H1 (cell line): ENCODE results near the gene ALG3. TPM values are rescaled to one million over a fixed set of nuclear protein-coding genes. Genes with fewer than 3 reads are reported as not detected.

Experiments used
- BCL11A ChIP-seq, 2 experiments: IDR thresholded peaks; one replicate each; pipeline ENCODE4 v1.6.1; 2011; ENCODE audit warnings: low read depth in 2 of 2, low read length in 2 of 2, mild to moderate bottlenecking in 2 of 2
- NANOG ChIP-seq: IDR thresholded peaks from 2 replicates; pipeline ENCODE4 v1.6.1; 2011; ENCODE audit warnings: low read length, low read depth, mild to moderate bottlenecking, inconsistent platforms; ENCODE audit not compliant: insufficient read depth, poor library complexity, severe bottlenecking
- NRF1 ChIP-seq: IDR thresholded peaks from 2 replicates; pipeline ENCODE4 v1.6.1; 2011; ENCODE audit warnings: mild to moderate bottlenecking, low read depth, low read length, improper control_type of control experiment
- PHF8 ChIP-seq: fragments of 200-600 bp; sonication (generic); conservative IDR thresholded peaks from 2 replicates; pipeline ENCODE4 v1.7.1; 2012; ENCODE audit warnings: low read depth, mild to moderate bottlenecking, inconsistent platforms, low read length, moderate library complexity
- RBBP5 ChIP-seq: IDR thresholded peaks from 2 replicates; pipeline ENCODE4 v1.7.1; 2012; ENCODE audit warnings: low read depth, mild to moderate bottlenecking, inconsistent platforms, low read length, moderate library complexity, borderline replicate concordance
- SUZ12 ChIP-seq: fragments of 200-600 bp; sonication (generic); IDR thresholded peaks from 2 replicates; pipeline ENCODE4 v1.6.1; 2012; ENCODE audit warnings: mild to moderate bottlenecking, inconsistent platforms, low read length, moderate library complexity, mixed read lengths
- TEAD4 ChIP-seq: IDR thresholded peaks from 2 replicates; pipeline ENCODE4 v1.6.1; 2012; ENCODE audit warnings: low read depth, low read length, inconsistent platforms, mixed read lengths
- polyA plus RNA-seq, 7 experiments: library from polyadenylated mRNA; depleted of rRNA in 3 of 7; stranded (reverse) in 5 of 7; unstranded in 2 of 7; fragments of >200 nt in 5 of 7; fragments of 200-250 nt in 2 of 7; gene quantifications; 1 replicate in 5 of 7; 2 replicates in 1 of 7; 4 replicates in 1 of 7; pipeline versions ENCODE4 v1.2.1 to v1.2.3, GENCODE V29; 2011 to 2013; ENCODE audit warnings: missing spikeins in 2 of 7, mixed read lengths in 2 of 7
- total RNA-seq: library from RNA; stranded (reverse); fragmentation: NEBNext Ultra II Directional; extraction: Animal tissue kit (Norgen Biotek cat#: 25700); gene quantifications from 2 replicates; pipeline ENCODE4 v1.2.1, GENCODE V29; 2021
- TF ChIP-seq, protein P1 (sequence below): fragments of 300-600 bp; sonication (generic); IDR thresholded peaks from 2 replicates; pipeline ENCODE4 v1.7.1; 2012; ENCODE audit warnings: low read length, moderate library complexity, mild to moderate bottlenecking, inconsistent platforms; ENCODE audit not compliant: insufficient replicate concordance
- TF ChIP-seq, protein P2 (sequence below): IDR thresholded peaks from 2 replicates; pipeline ENCODE4 v1.6.1; 2012; ENCODE audit warnings: inconsistent platforms

Gene ALG3
- total and polyA plus RNA-seq, 2 of the 8 experiments (the other 6 are each of a cell fraction or from before 2014, with no cell fraction given): 54.6 to 148 TPM

DNA sequence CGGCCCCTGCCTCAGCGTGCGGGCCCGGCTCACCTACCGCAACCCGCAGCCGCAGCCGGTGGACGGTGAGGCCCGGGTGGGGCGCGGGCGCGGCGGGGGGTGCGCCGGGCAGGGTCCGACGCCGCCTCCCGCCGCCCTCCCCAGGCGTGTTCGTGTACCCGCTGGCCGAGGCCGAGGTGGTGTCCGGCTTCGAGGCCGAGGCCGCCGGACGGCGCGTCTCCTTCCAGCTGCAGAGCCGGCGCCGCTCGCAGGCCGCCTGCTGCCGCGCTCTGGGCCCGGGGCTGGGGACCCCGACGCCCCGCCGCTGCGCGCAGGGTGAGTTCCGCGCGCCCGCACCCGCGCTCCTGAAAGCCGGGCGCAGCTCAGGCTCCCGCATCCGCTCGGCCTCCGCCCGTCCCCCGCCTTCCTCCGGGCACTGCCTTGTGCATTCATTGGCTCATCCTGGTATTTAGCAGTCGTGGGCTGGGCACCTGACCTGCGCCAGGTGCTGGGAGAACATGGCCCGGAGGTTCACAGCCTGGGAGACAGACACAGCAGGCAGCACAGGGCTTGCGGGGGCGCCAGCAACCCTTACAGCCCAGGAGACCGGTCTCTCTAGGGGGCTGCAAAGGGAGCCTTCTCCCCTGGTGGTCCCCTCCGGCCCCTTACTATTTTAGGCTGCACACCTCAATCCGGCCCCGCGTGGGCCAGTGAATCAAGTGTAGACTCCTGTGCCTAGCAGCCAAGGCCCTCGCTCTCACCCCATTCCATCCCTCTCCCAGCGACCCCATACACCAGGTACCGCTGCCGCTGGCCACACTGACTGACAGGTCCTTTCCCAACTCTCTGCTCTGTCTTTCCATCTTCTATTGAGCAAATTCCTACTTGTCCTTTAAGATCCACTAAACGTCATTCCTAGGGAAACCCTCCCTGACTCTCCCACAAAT is 17.9 kb downstream of the ALG3 start (continued):
- TF ChIP-seq, protein P1, sequence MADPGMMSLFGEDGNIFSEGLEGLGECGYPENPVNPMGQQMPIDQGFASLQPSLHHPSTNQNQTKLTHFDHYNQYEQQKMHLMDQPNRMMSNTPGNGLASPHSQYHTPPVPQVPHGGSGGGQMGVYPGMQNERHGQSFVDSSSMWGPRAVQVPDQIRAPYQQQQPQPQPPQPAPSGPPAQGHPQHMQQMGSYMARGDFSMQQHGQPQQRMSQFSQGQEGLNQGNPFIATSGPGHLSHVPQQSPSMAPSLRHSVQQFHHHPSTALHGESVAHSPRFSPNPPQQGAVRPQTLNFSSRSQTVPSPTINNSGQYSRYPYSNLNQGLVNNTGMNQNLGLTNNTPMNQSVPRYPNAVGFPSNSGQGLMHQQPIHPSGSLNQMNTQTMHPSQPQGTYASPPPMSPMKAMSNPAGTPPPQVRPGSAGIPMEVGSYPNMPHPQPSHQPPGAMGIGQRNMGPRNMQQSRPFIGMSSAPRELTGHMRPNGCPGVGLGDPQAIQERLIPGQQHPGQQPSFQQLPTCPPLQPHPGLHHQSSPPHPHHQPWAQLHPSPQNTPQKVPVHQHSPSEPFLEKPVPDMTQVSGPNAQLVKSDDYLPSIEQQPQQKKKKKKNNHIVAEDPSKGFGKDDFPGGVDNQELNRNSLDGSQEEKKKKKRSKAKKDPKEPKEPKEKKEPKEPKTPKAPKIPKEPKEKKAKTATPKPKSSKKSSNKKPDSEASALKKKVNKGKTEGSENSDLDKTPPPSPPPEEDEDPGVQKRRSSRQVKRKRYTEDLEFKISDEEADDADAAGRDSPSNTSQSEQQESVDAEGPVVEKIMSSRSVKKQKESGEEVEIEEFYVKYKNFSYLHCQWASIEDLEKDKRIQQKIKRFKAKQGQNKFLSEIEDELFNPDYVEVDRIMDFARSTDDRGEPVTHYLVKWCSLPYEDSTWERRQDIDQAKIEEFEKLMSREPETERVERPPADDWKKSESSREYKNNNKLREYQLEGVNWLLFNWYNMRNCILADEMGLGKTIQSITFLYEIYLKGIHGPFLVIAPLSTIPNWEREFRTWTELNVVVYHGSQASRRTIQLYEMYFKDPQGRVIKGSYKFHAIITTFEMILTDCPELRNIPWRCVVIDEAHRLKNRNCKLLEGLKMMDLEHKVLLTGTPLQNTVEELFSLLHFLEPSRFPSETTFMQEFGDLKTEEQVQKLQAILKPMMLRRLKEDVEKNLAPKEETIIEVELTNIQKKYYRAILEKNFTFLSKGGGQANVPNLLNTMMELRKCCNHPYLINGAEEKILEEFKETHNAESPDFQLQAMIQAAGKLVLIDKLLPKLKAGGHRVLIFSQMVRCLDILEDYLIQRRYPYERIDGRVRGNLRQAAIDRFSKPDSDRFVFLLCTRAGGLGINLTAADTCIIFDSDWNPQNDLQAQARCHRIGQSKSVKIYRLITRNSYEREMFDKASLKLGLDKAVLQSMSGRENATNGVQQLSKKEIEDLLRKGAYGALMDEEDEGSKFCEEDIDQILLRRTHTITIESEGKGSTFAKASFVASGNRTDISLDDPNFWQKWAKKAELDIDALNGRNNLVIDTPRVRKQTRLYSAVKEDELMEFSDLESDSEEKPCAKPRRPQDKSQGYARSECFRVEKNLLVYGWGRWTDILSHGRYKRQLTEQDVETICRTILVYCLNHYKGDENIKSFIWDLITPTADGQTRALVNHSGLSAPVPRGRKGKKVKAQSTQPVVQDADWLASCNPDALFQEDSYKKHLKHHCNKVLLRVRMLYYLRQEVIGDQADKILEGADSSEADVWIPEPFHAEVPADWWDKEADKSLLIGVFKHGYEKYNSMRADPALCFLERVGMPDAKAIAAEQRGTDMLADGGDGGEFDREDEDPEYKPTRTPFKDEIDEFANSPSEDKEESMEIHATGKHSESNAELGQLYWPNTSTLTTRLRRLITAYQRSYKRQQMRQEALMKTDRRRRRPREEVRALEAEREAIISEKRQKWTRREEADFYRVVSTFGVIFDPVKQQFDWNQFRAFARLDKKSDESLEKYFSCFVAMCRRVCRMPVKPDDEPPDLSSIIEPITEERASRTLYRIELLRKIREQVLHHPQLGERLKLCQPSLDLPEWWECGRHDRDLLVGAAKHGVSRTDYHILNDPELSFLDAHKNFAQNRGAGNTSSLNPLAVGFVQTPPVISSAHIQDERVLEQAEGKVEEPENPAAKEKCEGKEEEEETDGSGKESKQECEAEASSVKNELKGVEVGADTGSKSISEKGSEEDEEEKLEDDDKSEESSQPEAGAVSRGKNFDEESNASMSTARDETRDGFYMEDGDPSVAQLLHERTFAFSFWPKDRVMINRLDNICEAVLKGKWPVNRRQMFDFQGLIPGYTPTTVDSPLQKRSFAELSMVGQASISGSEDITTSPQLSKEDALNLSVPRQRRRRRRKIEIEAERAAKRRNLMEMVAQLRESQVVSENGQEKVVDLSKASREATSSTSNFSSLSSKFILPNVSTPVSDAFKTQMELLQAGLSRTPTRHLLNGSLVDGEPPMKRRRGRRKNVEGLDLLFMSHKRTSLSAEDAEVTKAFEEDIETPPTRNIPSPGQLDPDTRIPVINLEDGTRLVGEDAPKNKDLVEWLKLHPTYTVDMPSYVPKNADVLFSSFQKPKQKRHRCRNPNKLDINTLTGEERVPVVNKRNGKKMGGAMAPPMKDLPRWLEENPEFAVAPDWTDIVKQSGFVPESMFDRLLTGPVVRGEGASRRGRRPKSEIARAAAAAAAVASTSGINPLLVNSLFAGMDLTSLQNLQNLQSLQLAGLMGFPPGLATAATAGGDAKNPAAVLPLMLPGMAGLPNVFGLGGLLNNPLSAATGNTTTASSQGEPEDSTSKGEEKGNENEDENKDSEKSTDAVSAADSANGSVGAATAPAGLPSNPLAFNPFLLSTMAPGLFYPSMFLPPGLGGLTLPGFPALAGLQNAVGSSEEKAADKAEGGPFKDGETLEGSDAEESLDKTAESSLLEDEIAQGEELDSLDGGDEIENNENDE: no peak
- TF ChIP-seq SUZ12 (peak; percentile 91), RBBP5 (no peak), NRF1 (no peak), BCL11A (IDR thresholded peaks at IDR 0.05; ENCODE audit: low read depth in 2 of 2, low read length in 2 of 2) (no peak), TEAD4 (no peak), PHF8 (no peak), NANOG (no peak)
- TF ChIP-seq, protein P2, sequence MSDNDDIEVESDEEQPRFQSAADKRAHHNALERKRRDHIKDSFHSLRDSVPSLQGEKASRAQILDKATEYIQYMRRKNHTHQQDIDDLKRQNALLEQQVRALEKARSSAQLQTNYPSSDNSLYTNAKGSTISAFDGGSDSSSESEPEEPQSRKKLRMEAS: no peak
